ENCODE measurements around the gene MARVELD3.

- TF ChIP-seq RCOR1 (IDR thresholded peaks at IDR 0.05; ENCODE audit: low read depth, low read length) (no peak), EP300 (IDR thresholded peaks at IDR 0.05) (no peak), SMC3 (IDR thresholded peaks at IDR 0.05) (no peak), ZC3H11A (IDR thresholded peaks at IDR 0.05) (no peak), BHLHE40 (IDR thresholded peaks at IDR 0.05; ENCODE audit: low read depth, low read length) (no peak)
- TF ChIP-seq, protein P1, sequence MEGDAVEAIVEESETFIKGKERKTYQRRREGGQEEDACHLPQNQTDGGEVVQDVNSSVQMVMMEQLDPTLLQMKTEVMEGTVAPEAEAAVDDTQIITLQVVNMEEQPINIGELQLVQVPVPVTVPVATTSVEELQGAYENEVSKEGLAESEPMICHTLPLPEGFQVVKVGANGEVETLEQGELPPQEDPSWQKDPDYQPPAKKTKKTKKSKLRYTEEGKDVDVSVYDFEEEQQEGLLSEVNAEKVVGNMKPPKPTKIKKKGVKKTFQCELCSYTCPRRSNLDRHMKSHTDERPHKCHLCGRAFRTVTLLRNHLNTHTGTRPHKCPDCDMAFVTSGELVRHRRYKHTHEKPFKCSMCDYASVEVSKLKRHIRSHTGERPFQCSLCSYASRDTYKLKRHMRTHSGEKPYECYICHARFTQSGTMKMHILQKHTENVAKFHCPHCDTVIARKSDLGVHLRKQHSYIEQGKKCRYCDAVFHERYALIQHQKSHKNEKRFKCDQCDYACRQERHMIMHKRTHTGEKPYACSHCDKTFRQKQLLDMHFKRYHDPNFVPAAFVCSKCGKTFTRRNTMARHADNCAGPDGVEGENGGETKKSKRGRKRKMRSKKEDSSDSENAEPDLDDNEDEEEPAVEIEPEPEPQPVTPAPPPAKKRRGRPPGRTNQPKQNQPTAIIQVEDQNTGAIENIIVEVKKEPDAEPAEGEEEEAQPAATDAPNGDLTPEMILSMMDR (IDR thresholded peaks at IDR 0.05), result no peak
- TF ChIP-seq, protein P2, sequence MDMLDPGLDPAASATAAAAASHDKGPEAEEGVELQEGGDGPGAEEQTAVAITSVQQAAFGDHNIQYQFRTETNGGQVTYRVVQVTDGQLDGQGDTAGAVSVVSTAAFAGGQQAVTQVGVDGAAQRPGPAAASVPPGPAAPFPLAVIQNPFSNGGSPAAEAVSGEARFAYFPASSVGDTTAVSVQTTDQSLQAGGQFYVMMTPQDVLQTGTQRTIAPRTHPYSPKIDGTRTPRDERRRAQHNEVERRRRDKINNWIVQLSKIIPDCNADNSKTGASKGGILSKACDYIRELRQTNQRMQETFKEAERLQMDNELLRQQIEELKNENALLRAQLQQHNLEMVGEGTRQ (IDR thresholded peaks at IDR 0.05), result no peak
- TF ChIP-seq, protein P3, sequence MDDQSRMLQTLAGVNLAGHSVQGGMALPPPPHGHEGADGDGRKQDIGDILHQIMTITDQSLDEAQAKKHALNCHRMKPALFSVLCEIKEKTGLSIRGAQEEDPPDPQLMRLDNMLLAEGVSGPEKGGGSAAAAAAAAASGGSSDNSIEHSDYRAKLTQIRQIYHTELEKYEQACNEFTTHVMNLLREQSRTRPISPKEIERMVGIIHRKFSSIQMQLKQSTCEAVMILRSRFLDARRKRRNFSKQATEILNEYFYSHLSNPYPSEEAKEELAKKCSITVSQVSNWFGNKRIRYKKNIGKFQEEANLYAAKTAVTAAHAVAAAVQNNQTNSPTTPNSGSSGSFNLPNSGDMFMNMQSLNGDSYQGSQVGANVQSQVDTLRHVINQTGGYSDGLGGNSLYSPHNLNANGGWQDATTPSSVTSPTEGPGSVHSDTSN (IDR thresholded peaks at IDR 0.05), result no peak
- TF ChIP-seq, protein P4, sequence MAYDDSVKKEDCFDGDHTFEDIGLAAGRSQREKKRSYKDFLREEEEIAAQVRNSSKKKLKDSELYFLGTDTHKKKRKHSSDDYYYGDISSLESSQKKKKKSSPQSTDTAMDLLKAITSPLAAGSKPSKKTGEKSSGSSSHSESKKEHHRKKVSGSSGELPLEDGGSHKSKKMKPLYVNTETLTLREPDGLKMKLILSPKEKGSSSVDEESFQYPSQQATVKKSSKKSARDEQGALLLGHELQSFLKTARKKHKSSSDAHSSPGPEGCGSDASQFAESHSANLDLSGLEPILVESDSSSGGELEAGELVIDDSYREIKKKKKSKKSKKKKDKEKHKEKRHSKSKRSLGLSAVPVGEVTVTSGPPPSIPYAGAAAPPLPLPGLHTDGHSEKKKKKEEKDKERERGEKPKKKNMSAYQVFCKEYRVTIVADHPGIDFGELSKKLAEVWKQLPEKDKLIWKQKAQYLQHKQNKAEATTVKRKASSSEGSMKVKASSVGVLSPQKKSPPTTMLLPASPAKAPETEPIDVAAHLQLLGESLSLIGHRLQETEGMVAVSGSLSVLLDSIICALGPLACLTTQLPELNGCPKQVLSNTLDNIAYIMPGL (CRISPR knock-in tag; IDR thresholded peaks at IDR 0.05; ENCODE audit: borderline replicate concordance), result no peak
These were observed 55.4 kb downstream of the MARVELD3 start for GRCh38 chr16:71681360-71681759.

Data from A549 (cell line).